ENCODE measurements around the gene SAFB2. TPM values are rescaled to one million over a fixed set of nuclear protein-coding genes. Genes with fewer than 3 reads are reported as not detected.

The SAFB2 gene
- total RNA-seq, 1 donor from 2014 or later, result 48.2 TPM

DNA sequence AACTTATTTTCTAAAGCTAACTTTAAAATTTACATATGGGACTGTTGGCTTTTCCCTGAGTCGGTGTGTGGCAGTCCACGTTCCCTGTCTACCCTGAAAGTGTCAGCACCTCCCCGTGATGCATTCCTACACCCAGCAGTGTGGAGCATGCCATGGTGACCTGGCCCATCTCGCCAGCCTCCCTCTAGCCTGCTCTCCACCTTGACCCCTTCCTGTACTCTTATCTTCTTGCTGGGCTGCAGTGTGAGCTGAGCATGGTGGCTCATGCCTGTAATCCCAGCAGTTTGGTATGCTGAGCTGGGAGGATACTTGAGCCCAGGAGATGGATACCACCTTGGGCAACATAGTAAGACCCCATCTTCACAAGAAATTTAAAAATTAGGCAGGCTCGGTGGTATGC is 32.4 kb upstream of the SAFB2 start:
- Mint-ChIP-seq H3K36me3 (ENCODE audit: low read depth) (peaks cover 45% of the 10 kb centered on the region), H3K9me3 (ENCODE audit: low read depth) (no peaks in the 10 kb centered on the region), H3K27ac (ENCODE audit: unreplicated experiment) (no peak overlapping the region), H3K27me3 (ENCODE audit: low read depth) (no peaks in the 10 kb centered on the region), H3K4me1 (ENCODE audit: low read depth) (no peaks in the 10 kb centered on the region), H3K4me3 (ENCODE audit: unreplicated experiment) (no peak overlapping the region)
- no peak for DNase-seq (ENCODE audit: low spot score)
- TF ChIP-seq, protein P1, sequence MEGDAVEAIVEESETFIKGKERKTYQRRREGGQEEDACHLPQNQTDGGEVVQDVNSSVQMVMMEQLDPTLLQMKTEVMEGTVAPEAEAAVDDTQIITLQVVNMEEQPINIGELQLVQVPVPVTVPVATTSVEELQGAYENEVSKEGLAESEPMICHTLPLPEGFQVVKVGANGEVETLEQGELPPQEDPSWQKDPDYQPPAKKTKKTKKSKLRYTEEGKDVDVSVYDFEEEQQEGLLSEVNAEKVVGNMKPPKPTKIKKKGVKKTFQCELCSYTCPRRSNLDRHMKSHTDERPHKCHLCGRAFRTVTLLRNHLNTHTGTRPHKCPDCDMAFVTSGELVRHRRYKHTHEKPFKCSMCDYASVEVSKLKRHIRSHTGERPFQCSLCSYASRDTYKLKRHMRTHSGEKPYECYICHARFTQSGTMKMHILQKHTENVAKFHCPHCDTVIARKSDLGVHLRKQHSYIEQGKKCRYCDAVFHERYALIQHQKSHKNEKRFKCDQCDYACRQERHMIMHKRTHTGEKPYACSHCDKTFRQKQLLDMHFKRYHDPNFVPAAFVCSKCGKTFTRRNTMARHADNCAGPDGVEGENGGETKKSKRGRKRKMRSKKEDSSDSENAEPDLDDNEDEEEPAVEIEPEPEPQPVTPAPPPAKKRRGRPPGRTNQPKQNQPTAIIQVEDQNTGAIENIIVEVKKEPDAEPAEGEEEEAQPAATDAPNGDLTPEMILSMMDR (IDR thresholded peaks at IDR 0.05), result no peak

DNA sequence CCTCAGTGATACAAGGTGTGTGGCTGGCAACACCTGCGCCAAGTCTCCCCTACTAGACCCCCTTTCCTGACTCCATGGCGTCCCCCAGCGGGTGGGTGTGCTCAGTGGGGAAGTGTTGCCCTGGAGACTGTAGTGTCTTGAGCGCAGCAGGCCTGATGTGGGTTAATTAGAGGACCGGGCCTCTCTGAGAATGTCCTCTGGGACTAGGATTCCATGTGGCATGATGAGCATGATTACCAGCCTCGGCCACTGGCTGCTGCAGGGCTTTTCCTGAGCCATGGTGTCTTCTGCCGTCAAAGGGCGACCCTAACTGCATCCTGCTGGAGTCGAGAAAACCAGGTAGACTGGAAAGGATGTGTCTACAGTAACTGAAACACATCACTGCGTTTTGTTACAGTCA is 29.7 kb upstream of the SAFB2 start:
- no peak for DNase-seq (ENCODE audit: low spot score)
- no peaks in the 10 kb centered on the region for H3K4me1 Mint-ChIP-seq (ENCODE audit: low read depth)
- H3K9me3 Mint-ChIP-seq (ENCODE audit: low read depth), result no peaks in the 10 kb centered on the region
- no peak overlapping the region for H3K4me3 Mint-ChIP-seq (ENCODE audit: unreplicated experiment)
- TF ChIP-seq, protein P1 (IDR thresholded peaks at IDR 0.05), result no peak
- H3K27ac Mint-ChIP-seq (ENCODE audit: unreplicated experiment), result no peak overlapping the region
- peaks cover 48% of the 10 kb centered on the region for H3K36me3 Mint-ChIP-seq (ENCODE audit: low read depth)
- no peaks in the 10 kb centered on the region for H3K27me3 Mint-ChIP-seq (ENCODE audit: low read depth)

DNA sequence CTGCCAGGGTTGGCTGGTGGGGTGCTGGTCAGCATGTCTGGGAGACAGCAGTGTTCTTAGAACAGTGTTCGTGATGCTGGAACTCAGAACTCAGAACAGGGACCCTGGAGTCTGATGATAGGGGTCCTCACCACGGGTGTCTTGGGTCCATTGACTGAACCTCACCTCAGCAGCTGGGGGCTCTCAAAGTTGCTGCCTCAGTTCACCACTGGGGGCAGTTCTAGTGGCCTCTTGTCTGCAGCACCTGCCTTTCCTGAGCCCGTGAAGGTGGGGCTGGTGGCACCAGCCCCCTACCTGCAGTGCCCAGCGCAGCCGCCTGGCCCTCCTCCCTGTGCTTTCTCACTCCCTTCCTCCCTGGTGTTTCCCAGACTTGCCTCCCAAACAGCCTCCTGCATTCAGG is 28.8 kb upstream of the SAFB2 start:
- no peak for DNase-seq (ENCODE audit: low spot score)
- Mint-ChIP-seq H3K27ac (ENCODE audit: unreplicated experiment) (no peak overlapping the region), H3K9me3 (ENCODE audit: low read depth) (no peaks in the 10 kb centered on the region), H3K27me3 (ENCODE audit: low read depth) (no peaks in the 10 kb centered on the region), H3K4me1 (ENCODE audit: low read depth) (no peaks in the 10 kb centered on the region), H3K36me3 (ENCODE audit: low read depth) (peaks cover 50% of the 10 kb centered on the region), H3K4me3 (ENCODE audit: unreplicated experiment) (no peak overlapping the region)
- TF ChIP-seq, protein P1 (IDR thresholded peaks at IDR 0.05), result no peak

DNA sequence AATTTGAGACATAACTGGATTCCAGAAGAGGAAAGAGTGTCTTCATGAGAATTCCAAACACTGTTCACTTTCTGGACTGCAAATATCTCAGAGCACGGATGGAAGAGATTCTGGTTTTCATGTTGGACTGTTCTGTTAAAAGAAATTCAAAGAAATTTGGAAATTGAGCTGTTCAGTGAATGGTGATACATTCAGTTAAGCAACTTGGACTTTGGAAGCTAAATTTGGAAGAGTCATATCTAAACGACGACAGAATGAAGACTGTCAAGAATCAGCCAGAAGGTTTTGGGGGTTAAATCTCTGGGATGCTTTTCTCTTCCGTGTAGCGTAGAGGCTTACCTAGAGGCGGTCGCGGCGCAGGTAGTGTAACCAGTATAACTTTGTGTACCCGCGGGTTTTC is 25.9 kb upstream of the SAFB2 start:
- Mint-ChIP-seq H3K36me3 (ENCODE audit: low read depth) (peaks cover 45% of the 10 kb centered on the region), H3K27me3 (ENCODE audit: low read depth) (no peaks in the 10 kb centered on the region), H3K27ac (ENCODE audit: unreplicated experiment) (peak overlapping the region; percentile 12), H3K4me1 (ENCODE audit: low read depth) (peaks cover 3% of the 10 kb centered on the region), H3K4me3 (ENCODE audit: unreplicated experiment) (no peak overlapping the region), H3K9me3 (ENCODE audit: low read depth) (no peaks in the 10 kb centered on the region)
- TF ChIP-seq, protein P1 (IDR thresholded peaks at IDR 0.05), result no peak
- DNase-seq (ENCODE audit: low spot score), result no peak

DNA sequence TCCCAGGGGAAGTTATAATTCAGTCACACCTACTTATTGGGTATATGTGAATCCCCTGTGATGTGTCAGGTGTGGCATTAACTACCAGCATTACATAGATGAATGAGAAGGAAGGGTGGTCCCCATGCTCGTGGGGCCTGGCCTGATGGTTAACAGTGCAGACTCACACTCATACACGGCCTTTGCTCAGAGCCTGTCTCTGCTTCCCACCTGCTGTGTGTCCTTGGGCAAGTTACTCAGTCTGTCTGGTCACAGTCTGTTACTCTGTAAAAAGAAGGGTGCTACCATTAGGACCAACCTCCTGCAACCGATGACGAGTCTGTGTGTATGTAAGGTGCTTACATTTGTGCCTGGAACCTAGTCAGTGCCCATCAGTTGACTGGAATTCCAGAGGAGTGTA is 24.1 kb upstream of the SAFB2 start:
- peaks cover 6% of the 10 kb centered on the region for H3K4me1 Mint-ChIP-seq (ENCODE audit: low read depth)
- no peaks in the 10 kb centered on the region for H3K9me3 Mint-ChIP-seq (ENCODE audit: low read depth)
- no peak overlapping the region for H3K27ac Mint-ChIP-seq (ENCODE audit: unreplicated experiment)

More for the DNA sequence above, 24.1 kb upstream of the SAFB2 start:
- Mint-ChIP-seq H3K27me3 (ENCODE audit: low read depth) (no peaks in the 10 kb centered on the region), H3K36me3 (ENCODE audit: low read depth) (peaks cover 39% of the 10 kb centered on the region), H3K4me3 (ENCODE audit: unreplicated experiment) (no peak overlapping the region)
- DNase-seq (ENCODE audit: low spot score), result no peak
- TF ChIP-seq, protein P1 (IDR thresholded peaks at IDR 0.05), result no peak

All from chondrocyte (in vitro differentiated cells).